Body of pancreas (tissue), 4 donors: Measurements from ENCODE around the gene CHRD.

Experiments used
- CTCF ChIP-seq, 7 experiments: fragments of 450-650 bp in 4 of 7; fragments of 200-600 bp in 3 of 7; sonication (generic) in 3 of 7; IDR thresholded peaks; one replicate each; pipeline ENCODE4 v1.5.1; 2016 to 2019; ENCODE audit warnings: antibody characterized with exemption in 7 of 7
- POLR2A ChIP-seq, 3 donors: fragments of 450-650 bp; IDR thresholded peaks; one replicate each; pipeline ENCODE4 v1.6.1; 2016; ENCODE audit warnings: antibody characterized with exemption in 3 of 3, mild to moderate bottlenecking in 2 of 3

- TF ChIP-seq CTCF (IDR thresholded peaks at IDR 0.05) = no peak
- no peak for TF ChIP-seq POLR2A (IDR thresholded peaks at IDR 0.05)
Measured at GRCh38 chr3:184334470-184335158, 45.2 kb upstream of the CHRD start.
